ENCODE data around the gene CACNG7. TPM values are rescaled to one million over a fixed set of nuclear protein-coding genes. Genes with fewer than 3 reads are reported as not detected.

CACNG7 gene
- total RNA-seq, 4 donors from 2014 or later, result not detected

DNA sequence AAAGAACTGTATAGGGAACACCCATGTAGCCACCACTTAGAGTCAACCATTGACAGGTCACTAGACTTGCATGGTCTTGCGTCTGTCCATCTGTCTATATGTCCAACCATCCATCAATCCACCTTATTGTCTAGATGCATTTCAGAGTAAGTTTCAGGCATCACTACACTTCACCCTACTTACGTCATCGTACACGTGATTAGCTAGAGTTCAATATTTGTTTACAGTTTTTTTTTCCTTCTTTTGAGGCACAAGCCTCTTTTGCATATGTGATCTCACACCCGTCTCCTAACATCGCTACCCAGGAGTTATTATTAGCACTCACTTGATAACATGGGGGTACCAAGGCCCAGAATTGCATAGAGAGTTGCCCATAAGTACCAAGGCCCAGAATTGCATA lies 6.9 kb downstream of the CACNG7 start:
- TF ChIP-seq, protein P1, sequence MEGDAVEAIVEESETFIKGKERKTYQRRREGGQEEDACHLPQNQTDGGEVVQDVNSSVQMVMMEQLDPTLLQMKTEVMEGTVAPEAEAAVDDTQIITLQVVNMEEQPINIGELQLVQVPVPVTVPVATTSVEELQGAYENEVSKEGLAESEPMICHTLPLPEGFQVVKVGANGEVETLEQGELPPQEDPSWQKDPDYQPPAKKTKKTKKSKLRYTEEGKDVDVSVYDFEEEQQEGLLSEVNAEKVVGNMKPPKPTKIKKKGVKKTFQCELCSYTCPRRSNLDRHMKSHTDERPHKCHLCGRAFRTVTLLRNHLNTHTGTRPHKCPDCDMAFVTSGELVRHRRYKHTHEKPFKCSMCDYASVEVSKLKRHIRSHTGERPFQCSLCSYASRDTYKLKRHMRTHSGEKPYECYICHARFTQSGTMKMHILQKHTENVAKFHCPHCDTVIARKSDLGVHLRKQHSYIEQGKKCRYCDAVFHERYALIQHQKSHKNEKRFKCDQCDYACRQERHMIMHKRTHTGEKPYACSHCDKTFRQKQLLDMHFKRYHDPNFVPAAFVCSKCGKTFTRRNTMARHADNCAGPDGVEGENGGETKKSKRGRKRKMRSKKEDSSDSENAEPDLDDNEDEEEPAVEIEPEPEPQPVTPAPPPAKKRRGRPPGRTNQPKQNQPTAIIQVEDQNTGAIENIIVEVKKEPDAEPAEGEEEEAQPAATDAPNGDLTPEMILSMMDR (IDR thresholded peaks at IDR 0.05; ENCODE audit: low read depth), result no peak

DNA sequence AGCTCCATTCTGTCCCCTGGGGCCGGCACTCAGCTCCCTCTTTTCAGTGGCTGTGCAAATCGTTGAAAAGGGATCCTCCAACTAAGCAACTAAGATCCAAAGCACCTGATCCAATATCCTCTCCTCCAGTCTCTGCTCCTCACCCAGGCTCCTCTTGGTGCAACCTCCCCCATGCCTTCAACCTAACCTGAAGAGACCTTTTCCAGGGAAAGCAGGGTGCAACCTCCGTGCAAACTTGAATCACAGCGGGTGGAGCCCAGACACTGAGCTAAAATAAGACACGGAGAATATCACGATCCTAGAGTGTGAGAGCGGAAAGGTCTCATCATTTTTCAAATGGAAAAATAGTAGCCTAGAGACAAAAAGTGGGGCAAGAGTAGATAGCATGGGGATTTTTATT lies 8.3 kb downstream of the CACNG7 start:
- TF ChIP-seq, protein P1 (IDR thresholded peaks at IDR 0.05; ENCODE audit: low read depth), result no peak

GRCh38 chr19:53927739-53928138 lies 18.7 kb downstream of the CACNG7 start:
- TF ChIP-seq, protein P1 (IDR thresholded peaks at IDR 0.05; ENCODE audit: low read depth), result no peak

DNA sequence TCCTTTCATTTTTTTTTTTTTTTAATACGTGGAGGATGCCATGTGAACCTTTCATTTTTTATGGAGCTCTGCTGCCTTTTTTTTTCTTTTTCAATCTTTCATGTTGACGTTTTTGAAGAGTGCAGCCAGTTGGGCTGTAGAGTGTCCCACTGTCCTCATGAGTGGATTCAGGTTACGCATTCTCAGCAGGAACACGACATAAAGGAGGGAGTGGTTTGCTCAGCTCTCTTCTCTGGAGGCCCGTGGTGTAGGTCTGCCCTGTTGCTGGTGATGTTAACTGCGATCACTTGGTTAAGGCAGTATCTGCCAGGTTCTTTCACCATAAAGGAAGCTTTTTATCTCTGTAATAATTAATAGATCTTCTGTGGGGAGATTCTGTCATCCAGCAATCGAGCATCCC lies 27.0 kb downstream of the CACNG7 start:
- TF ChIP-seq, protein P1 (IDR thresholded peaks at IDR 0.05; ENCODE audit: low read depth), result no peak

DNA sequence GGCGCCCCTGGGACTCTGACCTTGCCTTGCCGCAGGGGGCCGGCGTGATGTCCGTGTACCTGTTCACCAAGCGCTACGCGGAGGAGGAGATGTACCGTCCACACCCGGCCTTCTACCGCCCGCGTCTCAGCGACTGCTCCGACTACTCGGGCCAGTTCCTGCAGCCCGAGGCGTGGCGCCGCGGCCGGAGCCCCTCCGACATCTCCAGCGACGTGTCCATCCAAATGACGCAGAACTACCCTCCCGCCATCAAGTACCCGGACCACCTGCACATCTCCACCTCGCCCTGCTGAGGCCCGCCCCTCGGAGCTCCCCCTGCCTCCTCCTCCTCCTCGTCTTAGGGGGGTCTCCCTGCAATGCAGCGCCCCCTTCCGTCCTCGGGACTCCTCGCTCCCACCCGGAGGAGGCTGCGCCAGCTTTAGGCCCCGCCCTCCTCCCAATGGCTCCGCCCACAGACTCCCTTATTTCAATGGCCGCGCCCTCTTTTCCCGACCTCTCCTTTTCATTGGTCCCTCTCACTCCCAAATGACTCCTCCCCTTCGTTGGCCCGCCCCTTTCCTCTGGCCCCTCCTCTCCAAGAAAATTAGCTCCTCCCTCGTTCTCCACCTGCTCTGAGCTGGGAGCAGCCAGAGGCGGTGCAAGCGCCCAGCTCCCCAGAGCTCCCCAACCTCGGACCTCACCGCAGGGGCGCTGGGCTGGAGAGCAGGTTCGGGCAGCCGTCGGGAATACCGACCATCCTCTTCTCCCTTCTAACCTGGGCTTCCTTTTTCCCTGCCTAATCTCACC lies 33.1 kb downstream of the CACNG7 start:
- TF ChIP-seq, protein P1 (IDR thresholded peaks at IDR 0.05; ENCODE audit: low read depth), result no peak

DNA sequence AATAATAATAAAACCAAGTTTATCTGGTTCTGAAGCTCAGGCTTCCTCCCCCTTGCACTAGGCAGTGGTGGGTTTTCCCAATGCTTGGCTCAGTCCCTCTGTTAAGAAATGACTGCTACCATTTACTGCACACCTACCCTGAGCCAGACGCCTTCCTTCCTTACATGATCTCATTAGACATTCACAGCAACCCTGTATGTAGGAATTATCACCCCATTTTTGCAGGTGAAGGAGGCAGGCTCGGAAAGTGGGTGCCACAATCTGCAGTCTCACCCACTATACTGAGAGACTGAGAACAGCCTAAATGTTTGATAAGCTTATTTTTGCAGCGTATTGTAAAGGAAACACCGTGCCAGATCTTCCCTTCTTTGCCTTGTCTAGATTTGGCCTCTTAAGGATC lies 35.3 kb downstream of the CACNG7 start:
- TF ChIP-seq, protein P1 (IDR thresholded peaks at IDR 0.05; ENCODE audit: low read depth), result no peak

DNA sequence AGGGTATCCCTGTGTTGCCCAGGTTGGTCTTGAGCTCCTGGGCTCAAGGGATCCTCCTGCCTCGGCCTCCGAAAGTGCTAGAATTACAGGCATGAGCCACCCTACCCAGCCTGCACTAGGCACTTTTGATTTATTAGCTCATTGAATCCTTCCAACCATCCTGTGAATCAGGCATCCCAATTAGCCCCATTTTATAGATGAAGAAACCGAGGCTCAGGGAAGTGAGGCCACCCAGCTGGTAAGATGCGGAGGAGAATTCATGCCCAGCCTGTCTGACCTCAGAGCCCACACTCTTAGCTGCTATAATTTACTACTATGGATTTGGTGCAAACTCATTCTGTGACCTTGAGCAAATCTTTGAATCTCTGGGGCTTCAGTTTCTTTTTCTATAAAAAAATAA lies 35.9 kb downstream of the CACNG7 start:
- TF ChIP-seq, protein P1 (IDR thresholded peaks at IDR 0.05; ENCODE audit: low read depth), result no peak
